Upper lobe of right lung (tissue), 1 donor: ENCODE measurements around the gene SIX1. TPM values are rescaled to one million over a fixed set of nuclear protein-coding genes. Genes with fewer than 3 reads are reported as not detected.

ENCODE experiments used
- ATAC-seq: fragments of 200-7000 bp; cut with Tn5 transposase; one replicate; pipeline ENCODE4 v1.9.1; 2020; ENCODE audit warnings: mild to moderate bottlenecking, moderate library complexity
- DNase-seq: peaks from one replicate; pipeline ENCODE4 v3.0.0-alpha.2; 2020
- H3K27ac ChIP-seq: fragments of 200-600 bp; one replicate; pipeline ENCODE4 v1.8.0; 2022
- H3K27me3 ChIP-seq: fragments of 200-600 bp; one replicate; pipeline ENCODE4 v1.8.0; 2022; ENCODE audit warnings: mild to moderate bottlenecking
- H3K36me3 ChIP-seq: fragments of 200-600 bp; one replicate; pipeline ENCODE4 v1.8.0; 2022
- H3K4me1 ChIP-seq: fragments of 200-600 bp; one replicate; pipeline ENCODE4 v1.8.0; 2022
- H3K4me3 ChIP-seq: fragments of 200-600 bp; one replicate; pipeline ENCODE4 v1.8.0; 2022; ENCODE audit warnings: mild to moderate bottlenecking
- H3K9me3 ChIP-seq: fragments of 200-600 bp; one replicate; pipeline ENCODE4 v1.8.0; 2022
- CTCF ChIP-seq: fragments of 200-600 bp; IDR thresholded peaks from one replicate; pipeline ENCODE4 v1.8.0; 2022; ENCODE audit warnings: antibody characterized with exemption
- intact Hi-C: fragments of 100-400 bp; cut with DNase I; formaldehyde crosslinking; loops from one replicate; pipeline ENCODE4 v1.11.0; 2022
- total RNA-seq: library from RNA; stranded (reverse); fragmentation: NEBNext Ultra II Directional; extraction: Animal tissue kit (Norgen Biotek cat#: 25700); gene quantifications from one replicate; pipeline ENCODE4 v1.2.1, GENCODE V29; 2021
- donor health status: DM: no; HTN: yes; CAD: no; lungs with severe emphysema.

The SIX1 gene
- total RNA-seq, 1 donor from 2014 or later = 0.14 TPM

GRCh38 chr14:60621386-60621785, 27.9 kb downstream of the SIX1 start:
- DNase-seq (no peak), ATAC-seq (no peak)
- Histone ChIP-seq H3K27ac (no peak overlapping the region), H3K36me3 (no peaks in the 10 kb centered on the region), H3K4me1 (no peaks in the 10 kb centered on the region), H3K9me3 (no peaks in the 10 kb centered on the region), H3K27me3 (no peaks in the 10 kb centered on the region), H3K4me3 (no peak overlapping the region)
- intact Hi-C loops = loop anchor here (5.0 kb wide), 1 partner anchor 631 kb away; no protein-coding TSS in a partner anchor
- no peak for TF ChIP-seq CTCF

- Histone ChIP-seq H3K36me3 (no peaks in the 10 kb centered on the region), H3K4me3 (no peak overlapping the region), H3K9me3 (no peaks in the 10 kb centered on the region), H3K4me1 (no peaks in the 10 kb centered on the region), H3K27me3 (peaks cover 4% of the 10 kb centered on the region), H3K27ac (no peak overlapping the region)
- ATAC-seq (peak; percentile 80), DNase-seq (no peak)
- intact Hi-C loops = no loop called here
- no peak for TF ChIP-seq CTCF
Measured at GRCh38 chr14:60618241-60618640, 31.0 kb downstream of the SIX1 start.

GRCh38 chr14:60616461-60616959, 32.8 kb downstream of the SIX1 start:
- Histone ChIP-seq H3K27ac (no peak overlapping the region), H3K9me3 (no peaks in the 10 kb centered on the region), H3K36me3 (no peaks in the 10 kb centered on the region), H3K4me1 (no peaks in the 10 kb centered on the region), H3K27me3 (peaks cover 4% of the 10 kb centered on the region), H3K4me3 (no peak overlapping the region)
- no peak for DNase-seq
- intact Hi-C loops = no loop called here
- ATAC-seq = no peak
- TF ChIP-seq CTCF = no peak

- Histone ChIP-seq H3K4me1 (no peaks in the 10 kb centered on the region), H3K27me3 (no peaks in the 10 kb centered on the region), H3K27ac (no peak overlapping the region), H3K4me3 (no peak overlapping the region), H3K36me3 (no peaks in the 10 kb centered on the region), H3K9me3 (no peaks in the 10 kb centered on the region)
- intact Hi-C loops = no loop called here
- no peak for TF ChIP-seq CTCF
- DNase-seq = no peak
- no peak for ATAC-seq
Measured at GRCh38 chr14:60602291-60602690, 47.0 kb downstream of the SIX1 start.

- Histone ChIP-seq H3K9me3 (no peaks in the 10 kb centered on the region), H3K4me1 (no peaks in the 10 kb centered on the region), H3K4me3 (no peak overlapping the region), H3K27ac (no peak overlapping the region), H3K36me3 (no peaks in the 10 kb centered on the region), H3K27me3 (no peaks in the 10 kb centered on the region)
- no peak for TF ChIP-seq CTCF
- DNase-seq (no peak), ATAC-seq (no peak)
- intact Hi-C loops = no loop called here
Measured at GRCh38 chr14:60599727-60600126, 49.5 kb downstream of the SIX1 start.

- intact Hi-C loops = no loop called here
- H3K27me3 ChIP-seq = no peaks in the 10 kb centered on the region
- no peak overlapping the region for H3K27ac ChIP-seq
- no peak for TF ChIP-seq CTCF
- no peak overlapping the region for H3K4me3 ChIP-seq
- no peaks in the 10 kb centered on the region for H3K4me1 ChIP-seq
- no peaks in the 10 kb centered on the region for H3K9me3 ChIP-seq
- no peak for ATAC-seq
- DNase-seq = no peak
- no peaks in the 10 kb centered on the region for H3K36me3 ChIP-seq
Measured at GRCh38 chr14:60596139-60596538, 53.1 kb downstream of the SIX1 start.
